ENCODE data around the gene GPAM.

DNA sequence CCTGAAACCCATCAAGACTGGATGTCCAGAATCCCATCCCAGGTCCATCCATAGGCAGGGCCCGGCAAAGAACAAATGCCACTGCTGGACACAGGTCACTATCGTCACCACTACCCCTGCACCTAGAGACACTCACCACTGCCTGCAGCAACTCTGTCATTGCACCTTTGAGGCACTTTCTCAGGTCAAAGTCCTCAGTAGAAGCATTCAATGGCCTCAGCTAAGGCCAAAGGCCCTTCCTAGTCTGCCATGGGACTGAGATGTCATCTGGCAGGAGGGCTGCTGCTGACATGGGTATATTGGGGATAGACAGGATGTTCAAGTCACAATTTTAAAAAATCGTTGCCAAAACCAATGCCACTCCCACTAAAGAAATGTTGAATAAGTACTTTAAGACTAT, 58.7 kb downstream of the GPAM start:
- TF ChIP-seq, protein P1, sequence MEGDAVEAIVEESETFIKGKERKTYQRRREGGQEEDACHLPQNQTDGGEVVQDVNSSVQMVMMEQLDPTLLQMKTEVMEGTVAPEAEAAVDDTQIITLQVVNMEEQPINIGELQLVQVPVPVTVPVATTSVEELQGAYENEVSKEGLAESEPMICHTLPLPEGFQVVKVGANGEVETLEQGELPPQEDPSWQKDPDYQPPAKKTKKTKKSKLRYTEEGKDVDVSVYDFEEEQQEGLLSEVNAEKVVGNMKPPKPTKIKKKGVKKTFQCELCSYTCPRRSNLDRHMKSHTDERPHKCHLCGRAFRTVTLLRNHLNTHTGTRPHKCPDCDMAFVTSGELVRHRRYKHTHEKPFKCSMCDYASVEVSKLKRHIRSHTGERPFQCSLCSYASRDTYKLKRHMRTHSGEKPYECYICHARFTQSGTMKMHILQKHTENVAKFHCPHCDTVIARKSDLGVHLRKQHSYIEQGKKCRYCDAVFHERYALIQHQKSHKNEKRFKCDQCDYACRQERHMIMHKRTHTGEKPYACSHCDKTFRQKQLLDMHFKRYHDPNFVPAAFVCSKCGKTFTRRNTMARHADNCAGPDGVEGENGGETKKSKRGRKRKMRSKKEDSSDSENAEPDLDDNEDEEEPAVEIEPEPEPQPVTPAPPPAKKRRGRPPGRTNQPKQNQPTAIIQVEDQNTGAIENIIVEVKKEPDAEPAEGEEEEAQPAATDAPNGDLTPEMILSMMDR (IDR thresholded peaks at IDR 0.05), result no peak
- no peak for TF ChIP-seq POLR2A (IDR thresholded peaks at IDR 0.05)

Measured in heart left ventricle (tissue), 13 donors.